ENCODE measurements around the gene DIRAS3.

DNA sequence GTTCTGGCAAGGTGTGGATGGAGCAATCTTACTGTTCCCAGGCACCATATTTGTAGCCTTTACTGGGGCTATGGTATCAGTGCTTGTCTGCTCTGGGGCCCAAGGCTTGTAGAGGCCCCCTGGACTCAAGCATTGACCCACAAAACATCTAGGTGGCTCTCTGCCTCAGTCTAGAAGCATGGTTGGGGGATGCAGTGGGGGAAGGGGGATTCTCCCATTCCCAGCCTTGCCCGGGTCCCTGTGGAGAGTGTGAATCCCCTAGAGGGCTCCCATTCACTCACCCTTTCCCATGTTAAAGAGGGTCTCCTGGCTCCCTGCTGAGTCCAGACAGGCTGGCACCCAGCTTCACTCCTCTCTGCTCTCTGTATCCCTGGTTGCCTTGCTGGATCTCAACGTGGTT, 28.2 kb upstream of the DIRAS3 start:
- TF ChIP-seq, protein P1, sequence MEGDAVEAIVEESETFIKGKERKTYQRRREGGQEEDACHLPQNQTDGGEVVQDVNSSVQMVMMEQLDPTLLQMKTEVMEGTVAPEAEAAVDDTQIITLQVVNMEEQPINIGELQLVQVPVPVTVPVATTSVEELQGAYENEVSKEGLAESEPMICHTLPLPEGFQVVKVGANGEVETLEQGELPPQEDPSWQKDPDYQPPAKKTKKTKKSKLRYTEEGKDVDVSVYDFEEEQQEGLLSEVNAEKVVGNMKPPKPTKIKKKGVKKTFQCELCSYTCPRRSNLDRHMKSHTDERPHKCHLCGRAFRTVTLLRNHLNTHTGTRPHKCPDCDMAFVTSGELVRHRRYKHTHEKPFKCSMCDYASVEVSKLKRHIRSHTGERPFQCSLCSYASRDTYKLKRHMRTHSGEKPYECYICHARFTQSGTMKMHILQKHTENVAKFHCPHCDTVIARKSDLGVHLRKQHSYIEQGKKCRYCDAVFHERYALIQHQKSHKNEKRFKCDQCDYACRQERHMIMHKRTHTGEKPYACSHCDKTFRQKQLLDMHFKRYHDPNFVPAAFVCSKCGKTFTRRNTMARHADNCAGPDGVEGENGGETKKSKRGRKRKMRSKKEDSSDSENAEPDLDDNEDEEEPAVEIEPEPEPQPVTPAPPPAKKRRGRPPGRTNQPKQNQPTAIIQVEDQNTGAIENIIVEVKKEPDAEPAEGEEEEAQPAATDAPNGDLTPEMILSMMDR (IDR thresholded peaks at IDR 0.05): no peak
- TF ChIP-seq POLR2A (IDR thresholded peaks at IDR 0.05): no peak
